Activated T-helper 1 cell treated with anti-CD3 and anti-CD28 coated beads, Interleukin-12 subunit alpha, Interleukin-12 subunit beta, Interleukin-2, Interleukin-4 antibody, amounts not matched to agents 30 ng/mL and 10 ng/mL and 1 ng/mL, durations not matched to agents 14 hours and 24 hours and 36 hours (primary cell): ENCODE results near the gene PPP1R16B. TPM values are rescaled to one million over a fixed set of nuclear protein-coding genes. Genes with fewer than 3 reads are reported as not detected.

Experiments used
- DNase-seq: peaks from one replicate; pipeline ENCODE4 v3.0.0; 2021; ENCODE audit warnings: low spot score
- H3K27ac Mint-ChIP-seq: one replicate; pipeline ENCODE4 v1.8.0; 2021; ENCODE audit warnings: mild to moderate bottlenecking, mixed read lengths
- H3K27me3 Mint-ChIP-seq: one replicate; pipeline ENCODE4 v1.8.0; 2022; ENCODE audit warnings: mild to moderate bottlenecking, moderate library complexity, mixed read lengths; ENCODE audit not compliant: insufficient read depth
- H3K36me3 Mint-ChIP-seq: one replicate; pipeline ENCODE4 v1.8.0; 2021; ENCODE audit warnings: low read depth, mixed read lengths
- H3K4me1 Mint-ChIP-seq: one replicate; pipeline ENCODE4 v1.8.0; 2021; ENCODE audit warnings: low read depth, mixed read lengths
- H3K4me3 Mint-ChIP-seq: one replicate; pipeline ENCODE4 v1.8.0; 2021; ENCODE audit warnings: mild to moderate bottlenecking, moderate library complexity, mixed read lengths
- H3K9me3 Mint-ChIP-seq: one replicate; pipeline ENCODE4 v1.8.0; 2021; ENCODE audit warnings: mixed read lengths
- intact Hi-C: fragments of 100-400 bp; cut with micrococcal nuclease; formaldehyde crosslinking; loops from one replicate; pipeline ENCODE4 v1.15.1; 2024
- total RNA-seq: library from RNA; stranded (reverse); gene quantifications from 2 replicates; pipeline ENCODE4 v1.2.3, GENCODE V29; 2022

Gene PPP1R16B
- total RNA-seq, 1 donor from 2014 or later, result 143 TPM

- H3K27ac Mint-ChIP-seq, result peak overlapping the region; percentile 11
- intact Hi-C loops, result no loop called here
Observed at GRCh38 chr20:38907918-38908677, 102.6 kb downstream of the PPP1R16B start.

GRCh38 chr20:38915355-38915754 lies 109.9 kb downstream of the PPP1R16B start:
- Mint-ChIP-seq H3K9me3 (no peaks in the 10 kb centered on the region), H3K27ac (no peak overlapping the region), H3K36me3 (peaks cover 41% of the 10 kb centered on the region), H3K4me1 (no peaks in the 10 kb centered on the region), H3K27me3 (no peaks in the 10 kb centered on the region), H3K4me3 (no peak overlapping the region)
- intact Hi-C loops, result no loop called here
- no peak for DNase-seq

More at GRCh38 chr20:38907918-38908677, 102.6 kb downstream of the PPP1R16B start:
- H3K4me3 Mint-ChIP-seq, result no peak overlapping the region
- H3K36me3 Mint-ChIP-seq, result peaks cover 60% of the 10 kb centered on the region
- peaks cover 14% of the 10 kb centered on the region for H3K9me3 Mint-ChIP-seq
- H3K27me3 Mint-ChIP-seq, result no peaks in the 10 kb centered on the region
- H3K4me1 Mint-ChIP-seq, result peaks cover 10% of the 10 kb centered on the region
- no peak for DNase-seq

GRCh38 chr20:38917657-38918056 lies 112.2 kb downstream of the PPP1R16B start:
- no peaks in the 10 kb centered on the region for H3K27me3 Mint-ChIP-seq
- intact Hi-C loops, result no loop called here
- H3K4me1 Mint-ChIP-seq, result no peaks in the 10 kb centered on the region
- DNase-seq, result no peak
- peaks cover 45% of the 10 kb centered on the region for H3K36me3 Mint-ChIP-seq
- H3K27ac Mint-ChIP-seq, result no peak overlapping the region
- no peaks in the 10 kb centered on the region for H3K9me3 Mint-ChIP-seq
- no peak overlapping the region for H3K4me3 Mint-ChIP-seq

GRCh38 chr20:38918172-38918571 lies 112.7 kb downstream of the PPP1R16B start:
- no peak overlapping the region for H3K4me3 Mint-ChIP-seq
- H3K36me3 Mint-ChIP-seq, result peaks cover 45% of the 10 kb centered on the region
- no peaks in the 10 kb centered on the region for H3K27me3 Mint-ChIP-seq
- DNase-seq, result no peak
- H3K4me1 Mint-ChIP-seq, result no peaks in the 10 kb centered on the region
- no peak overlapping the region for H3K27ac Mint-ChIP-seq
- no peaks in the 10 kb centered on the region for H3K9me3 Mint-ChIP-seq
- intact Hi-C loops, result no loop called here

GRCh38 chr20:38919683-38920082 lies 114.2 kb downstream of the PPP1R16B start:
- Mint-ChIP-seq H3K27me3 (no peaks in the 10 kb centered on the region), H3K4me1 (no peaks in the 10 kb centered on the region), H3K9me3 (no peaks in the 10 kb centered on the region), H3K36me3 (peaks cover 37% of the 10 kb centered on the region), H3K27ac (no peak overlapping the region), H3K4me3 (no peak overlapping the region)
- intact Hi-C loops, result no loop called here
- DNase-seq, result no peak

- Mint-ChIP-seq H3K27ac (no peak overlapping the region), H3K27me3 (no peaks in the 10 kb centered on the region), H3K4me3 (no peak overlapping the region), H3K36me3 (peaks cover 33% of the 10 kb centered on the region), H3K4me1 (peaks cover under 1% of the 10 kb centered on the region), H3K9me3 (no peaks in the 10 kb centered on the region)
- no peak for DNase-seq
- intact Hi-C loops, result no loop called here
Observed at GRCh38 chr20:38920411-38920810, 114.9 kb downstream of the PPP1R16B start.

- no peak for DNase-seq
- Mint-ChIP-seq H3K27ac (no peak overlapping the region), H3K9me3 (no peaks in the 10 kb centered on the region), H3K4me3 (no peak overlapping the region), H3K27me3 (no peaks in the 10 kb centered on the region), H3K36me3 (peaks cover 29% of the 10 kb centered on the region), H3K4me1 (peaks cover 5% of the 10 kb centered on the region)
- intact Hi-C loops, result no loop called here
Observed at GRCh38 chr20:38920851-38921250, 115.4 kb downstream of the PPP1R16B start.

- Mint-ChIP-seq H3K9me3 (no peaks in the 10 kb centered on the region), H3K27ac (no peak overlapping the region), H3K27me3 (no peaks in the 10 kb centered on the region), H3K4me1 (peaks cover 26% of the 10 kb centered on the region), H3K4me3 (no peak overlapping the region), H3K36me3 (peaks cover 11% of the 10 kb centered on the region)
- DNase-seq, result no peak
- intact Hi-C loops, result no loop called here
Observed at GRCh38 chr20:38924718-38925117, 119.2 kb downstream of the PPP1R16B start.

GRCh38 chr20:38926142-38926933 lies 120.8 kb downstream of the PPP1R16B start, which contains the start of gene FAM83D:
FAM83D (plus strand) TSS chr20:38926417; CDS start chr20:38926443, 26 bp downstream.
- Mint-ChIP-seq H3K4me3 (peak within 1 kb of the TSS; percentile 86), H3K27me3 (no peaks in the 10 kb centered on the region), H3K36me3 (peaks cover 12% of the 10 kb centered on the region), H3K9me3 (no peaks in the 10 kb centered on the region), H3K27ac (peak within 1 kb of the TSS; percentile 81), H3K4me1 (peaks cover 39% of the 10 kb centered on the region)
- intact Hi-C loops, result loop anchor here (1.0 kb wide), 7 partner anchors 36 to 280 kb away; partner anchors contain the start of genes ACTR5 and DHX35
- DNase-seq, result peak; percentile 97

- Mint-ChIP-seq H3K36me3 (peaks cover 7% of the 10 kb centered on the region), H3K9me3 (no peaks in the 10 kb centered on the region), H3K27ac (peak overlapping the region; percentile 75), H3K27me3 (no peaks in the 10 kb centered on the region), H3K4me3 (peak overlapping the region; percentile 86), H3K4me1 (peaks cover 42% of the 10 kb centered on the region)
- intact Hi-C loops, result loop anchor here (1.0 kb wide), 7 partner anchors 35 to 281 kb away; partner anchors contain the start of genes ACTR5 and DHX35
- DNase-seq, result peak; percentile 15
Observed at GRCh38 chr20:38926934-38927616, 121.6 kb downstream of the PPP1R16B start.

GRCh38 chr20:38927902-38928578 lies 122.5 kb downstream of the PPP1R16B start:
- intact Hi-C loops, result loop anchor here (2.0 kb wide), 1 partner anchor 15 kb away; no protein-coding TSS in a partner anchor
- peaks cover 48% of the 10 kb centered on the region for H3K4me1 Mint-ChIP-seq
- peaks cover 6% of the 10 kb centered on the region for H3K36me3 Mint-ChIP-seq
- H3K9me3 Mint-ChIP-seq, result no peaks in the 10 kb centered on the region
- no peak for DNase-seq
- H3K27ac Mint-ChIP-seq, result peak overlapping the region; percentile 78
- H3K4me3 Mint-ChIP-seq, result peak overlapping the region; percentile 86
- H3K27me3 Mint-ChIP-seq, result no peaks in the 10 kb centered on the region

GRCh38 chr20:38930242-38930569 lies 124.7 kb downstream of the PPP1R16B start:
- H3K36me3 Mint-ChIP-seq, result peaks cover 5% of the 10 kb centered on the region
- no peak for DNase-seq
- no peak overlapping the region for H3K27ac Mint-ChIP-seq
- intact Hi-C loops, result no loop called here
- peaks cover 50% of the 10 kb centered on the region for H3K4me1 Mint-ChIP-seq
- H3K27me3 Mint-ChIP-seq, result no peaks in the 10 kb centered on the region
- peak overlapping the region; percentile 49 for H3K4me3 Mint-ChIP-seq
- no peaks in the 10 kb centered on the region for H3K9me3 Mint-ChIP-seq
